OCI-LY3 (cell line): ENCODE measurements around the gene MRPL40.
A peak's percentile ranks its signal among the peaks of the same experiment; 100 is the strongest.

Experiments used
- H2AFZ ChIP-seq: fragments of 200-600, 300-600 bp; shearing (Covaris generic); 2 replicates; pipeline ENCODE4 v1.6.0; 2014; ENCODE audit warnings: antibody characterized with exemption, low read depth, low read length
- H3K27ac ChIP-seq: fragments of 200-600, 300-600 bp; sonication (generic); 2 replicates; pipeline ENCODE4 v1.5.1; 2014; ENCODE audit warnings: mild to moderate bottlenecking, low read length, moderate library complexity, mixed read lengths
- H3K27me3 ChIP-seq: fragments of 200-600, 300-600 bp; sonication (generic); 2 replicates; pipeline ENCODE4 v1.6.1; 2014; ENCODE audit warnings: low read depth, low read length, mixed read lengths
- H3K36me3 ChIP-seq: fragments of 200-600, 300-600 bp; sonication (generic); replicated peaks from 2 replicates; pipeline ENCODE3; 2014; ENCODE audit warnings: low read depth, low read length, mixed read lengths
- H3K4me1 ChIP-seq: fragments of 300-600, 200-600 bp; sonication (generic); 2 replicates; pipeline ENCODE4 v1.6.1; 2014; ENCODE audit warnings: low read length, mixed read lengths
- H3K4me2 ChIP-seq: fragments of 200-600, 300-600 bp; sonication (generic); 2 replicates; pipeline ENCODE4 v1.6.1; 2014; ENCODE audit warnings: low read length, mixed read lengths
- H3K4me3 ChIP-seq: fragments of 300-600, 200-600 bp; sonication (generic); 2 replicates; pipeline ENCODE4 v1.5.1; 2014; ENCODE audit warnings: antibody characterized with exemption, mild to moderate bottlenecking, low read length, moderate library complexity
- H3K79me2 ChIP-seq: fragments of 300-600, 200-600 bp; shearing (Covaris generic); 2 replicates; pipeline ENCODE4 v1.6.1; 2014; ENCODE audit warnings: mild to moderate bottlenecking, low read length, mixed read lengths
- H3K9ac ChIP-seq: fragments of 300-600, 200-600 bp; shearing (Covaris generic); 2 replicates; pipeline ENCODE4 v1.6.0; 2014; ENCODE audit warnings: mild to moderate bottlenecking, low read length, moderate library complexity
- H3K9me3 ChIP-seq: fragments of 200-600, 300-600 bp; shearing (Covaris generic); 2 replicates; pipeline ENCODE4 v1.6.1; 2014; ENCODE audit warnings: low read length, mixed read lengths; ENCODE audit not compliant: insufficient read depth
- H4K20me1 ChIP-seq: fragments of 200-600, 300-600 bp; sonication (generic); 2 replicates; pipeline ENCODE4 v1.6.1; 2016; ENCODE audit warnings: low read length, mixed read lengths; ENCODE audit not compliant: insufficient read depth
- EZH2phosphoT487 ChIP-seq: fragments of 200-600 bp; shearing (Covaris generic); IDR thresholded peaks from 2 replicates; pipeline ENCODE4 v1.6.1; 2018; ENCODE audit warnings: antibody characterized with exemption, mixed run types, low read depth
- TF ChIP-seq, protein P1 (sequence below): fragments of 200-600, 300-600 bp; sonication (generic); IDR thresholded peaks from 2 replicates; pipeline ENCODE4 v1.5.1; 2014; ENCODE audit warnings: antibody characterized with exemption, low read length, low read depth

The MRPL40 gene

DNA sequence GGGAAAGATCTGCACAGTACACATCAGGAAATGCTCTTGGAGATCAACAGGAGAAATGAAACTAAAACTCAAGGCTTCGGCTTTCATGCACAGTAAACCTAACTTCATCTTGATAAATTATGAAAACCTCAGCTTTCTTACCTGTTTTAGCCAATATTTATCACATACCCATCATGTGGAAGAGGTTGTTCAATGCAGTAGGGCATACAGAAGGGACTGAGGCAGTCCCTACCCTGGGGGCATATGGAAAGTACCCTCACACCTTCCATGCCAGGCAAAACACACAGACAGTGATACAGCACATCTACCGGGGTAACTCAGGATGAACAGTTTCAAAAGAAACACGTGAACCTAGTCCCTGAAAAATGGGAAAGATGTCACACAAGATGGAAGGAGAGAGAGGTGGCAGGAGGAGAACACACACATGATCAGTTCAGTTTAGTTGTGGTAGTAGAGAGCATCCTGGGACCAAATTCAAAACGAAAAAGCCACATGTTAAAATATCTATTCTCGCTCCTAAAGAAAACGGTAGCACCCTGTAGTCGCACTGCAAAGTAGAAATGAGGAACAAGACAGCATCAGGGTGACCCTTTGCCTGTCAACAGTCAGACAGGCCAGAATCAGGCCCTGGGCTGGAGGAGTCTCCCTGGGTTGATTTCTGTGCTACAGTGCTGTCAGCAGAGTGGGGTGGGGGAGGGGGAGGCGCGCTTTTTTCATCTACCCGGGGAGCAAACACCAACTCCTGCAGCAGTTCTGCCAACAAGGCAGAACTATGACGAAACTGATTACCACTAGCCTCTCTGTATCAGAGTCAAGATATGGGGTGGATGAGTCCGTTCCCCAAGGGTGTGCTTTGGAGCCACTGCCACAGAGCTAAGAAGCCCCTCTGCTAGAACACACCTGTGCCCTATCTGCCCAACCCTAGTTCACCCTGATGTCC, 2.1 kb upstream of the MRPL40 start:
- Histone ChIP-seq H3K27me3 (no peaks in the 10 kb centered on the region), H3K4me3 (peak overlapping the region; percentile 93), H3K4me1 (peaks cover 23% of the 10 kb centered on the region), H4K20me1 (peaks cover 45% of the 10 kb centered on the region), H3K9me3 (no peaks in the 10 kb centered on the region), H3K9ac (peak overlapping the region; percentile 79), H3K79me2 (peaks cover 79% of the 10 kb centered on the region), H2AFZ (no peak overlapping the region), H3K36me3 (peaks cover 16% of the 10 kb centered on the region), H3K4me2 (peak overlapping the region; percentile 99), H3K27ac (peak overlapping the region; percentile 23)
- no peak for TF ChIP-seq EZH2phosphoT487
- TF ChIP-seq, protein P1, sequence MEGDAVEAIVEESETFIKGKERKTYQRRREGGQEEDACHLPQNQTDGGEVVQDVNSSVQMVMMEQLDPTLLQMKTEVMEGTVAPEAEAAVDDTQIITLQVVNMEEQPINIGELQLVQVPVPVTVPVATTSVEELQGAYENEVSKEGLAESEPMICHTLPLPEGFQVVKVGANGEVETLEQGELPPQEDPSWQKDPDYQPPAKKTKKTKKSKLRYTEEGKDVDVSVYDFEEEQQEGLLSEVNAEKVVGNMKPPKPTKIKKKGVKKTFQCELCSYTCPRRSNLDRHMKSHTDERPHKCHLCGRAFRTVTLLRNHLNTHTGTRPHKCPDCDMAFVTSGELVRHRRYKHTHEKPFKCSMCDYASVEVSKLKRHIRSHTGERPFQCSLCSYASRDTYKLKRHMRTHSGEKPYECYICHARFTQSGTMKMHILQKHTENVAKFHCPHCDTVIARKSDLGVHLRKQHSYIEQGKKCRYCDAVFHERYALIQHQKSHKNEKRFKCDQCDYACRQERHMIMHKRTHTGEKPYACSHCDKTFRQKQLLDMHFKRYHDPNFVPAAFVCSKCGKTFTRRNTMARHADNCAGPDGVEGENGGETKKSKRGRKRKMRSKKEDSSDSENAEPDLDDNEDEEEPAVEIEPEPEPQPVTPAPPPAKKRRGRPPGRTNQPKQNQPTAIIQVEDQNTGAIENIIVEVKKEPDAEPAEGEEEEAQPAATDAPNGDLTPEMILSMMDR = no peak

DNA sequence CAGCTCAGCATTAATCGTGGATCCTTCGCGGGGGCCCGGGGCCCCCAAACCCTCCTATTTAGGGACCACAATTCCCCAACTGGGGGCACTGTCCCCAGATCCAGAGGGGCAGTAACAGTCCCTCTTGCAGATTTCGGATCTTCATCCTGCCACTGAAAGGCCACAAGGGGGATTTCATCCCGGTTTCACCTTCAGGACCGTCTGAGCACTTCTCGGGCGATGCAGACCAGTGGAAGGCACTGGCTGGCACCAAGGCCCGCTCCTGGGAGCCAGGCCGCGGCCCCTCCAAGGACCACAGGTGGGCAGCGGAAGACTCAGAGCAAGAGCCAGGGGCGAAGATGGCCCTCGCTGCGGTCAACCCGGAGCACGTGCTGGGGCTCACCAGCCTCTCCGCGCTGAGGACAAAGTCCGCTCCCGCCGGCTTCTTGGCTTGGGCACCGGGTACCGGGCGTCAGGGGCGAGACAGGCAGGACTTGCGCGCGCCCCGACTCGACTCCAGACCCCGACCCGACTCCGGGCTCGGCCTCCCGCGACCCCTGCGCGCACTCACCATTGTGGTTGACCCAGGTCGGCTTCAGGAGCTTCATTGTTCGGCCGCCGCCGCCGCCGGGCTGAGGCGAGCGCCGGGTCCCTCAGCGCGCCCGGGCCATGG, 1.3 kb upstream of the MRPL40 start:
- Histone ChIP-seq H3K4me2 (peak overlapping the region; percentile 99), H3K36me3 (peaks cover 23% of the 10 kb centered on the region), H3K9ac (peak overlapping the region; percentile 79), H3K27me3 (no peaks in the 10 kb centered on the region), H3K9me3 (no peaks in the 10 kb centered on the region), H2AFZ (no peak overlapping the region), H4K20me1 (peaks cover 43% of the 10 kb centered on the region), H3K4me1 (peaks cover 25% of the 10 kb centered on the region), H3K4me3 (peak overlapping the region; percentile 93), H3K79me2 (peaks cover 71% of the 10 kb centered on the region), H3K27ac (peak overlapping the region; percentile 23)
- TF ChIP-seq, protein P1 = no peak
- TF ChIP-seq EZH2phosphoT487 = no peak

DNA sequence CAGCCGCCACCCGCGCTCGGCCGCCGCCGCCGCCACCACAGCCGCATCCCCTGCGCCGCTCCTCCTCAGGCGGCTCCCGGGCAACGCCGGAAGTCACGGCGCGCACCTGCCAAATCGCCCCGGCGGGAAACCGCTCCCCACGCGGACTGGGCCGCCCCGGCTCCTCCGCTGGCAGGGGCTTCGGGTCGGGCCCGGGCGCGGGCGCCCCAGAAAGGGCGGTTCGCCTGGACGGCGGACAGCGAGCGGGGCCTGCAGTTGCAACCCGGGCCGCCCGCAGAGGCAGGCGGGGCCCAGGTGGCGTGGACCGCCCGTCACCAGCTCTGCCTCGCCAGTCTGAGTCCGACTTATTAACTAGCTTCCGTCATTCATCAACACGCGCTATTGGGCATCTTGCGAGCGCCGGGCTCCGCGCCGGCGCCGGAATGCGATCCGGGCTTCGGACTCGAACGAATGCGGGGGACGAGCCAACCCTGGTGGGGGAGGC, 654 bp upstream of the MRPL40 start, which contains the start of gene HIRA:
HIRA (minus strand) TSS at position 85 of the 484 bp plus-strand sequence. CDS start 257 bp downstream, outside the sequence.
- H3K4me1 ChIP-seq = peaks cover 25% of the 10 kb centered on the region
- TF ChIP-seq, protein P1 = no peak
- TF ChIP-seq EZH2phosphoT487 = no peak
- peaks cover 23% of the 10 kb centered on the region for H3K36me3 ChIP-seq
- H3K4me2 ChIP-seq = peak within 1 kb of the TSS; percentile 99
- H3K4me3 ChIP-seq = peak within 1 kb of the TSS; percentile 93
- H3K9ac ChIP-seq = peak within 1 kb of the TSS; percentile 99
- H4K20me1 ChIP-seq = peaks cover 36% of the 10 kb centered on the region
- peak within 1 kb of the TSS; percentile 90 for H3K27ac ChIP-seq
- peaks cover 64% of the 10 kb centered on the region for H3K79me2 ChIP-seq
- H3K9me3 ChIP-seq = no peaks in the 10 kb centered on the region
- H2AFZ ChIP-seq = peak within 1 kb of the TSS; percentile 64
- H3K27me3 ChIP-seq = no peaks in the 10 kb centered on the region

DNA sequence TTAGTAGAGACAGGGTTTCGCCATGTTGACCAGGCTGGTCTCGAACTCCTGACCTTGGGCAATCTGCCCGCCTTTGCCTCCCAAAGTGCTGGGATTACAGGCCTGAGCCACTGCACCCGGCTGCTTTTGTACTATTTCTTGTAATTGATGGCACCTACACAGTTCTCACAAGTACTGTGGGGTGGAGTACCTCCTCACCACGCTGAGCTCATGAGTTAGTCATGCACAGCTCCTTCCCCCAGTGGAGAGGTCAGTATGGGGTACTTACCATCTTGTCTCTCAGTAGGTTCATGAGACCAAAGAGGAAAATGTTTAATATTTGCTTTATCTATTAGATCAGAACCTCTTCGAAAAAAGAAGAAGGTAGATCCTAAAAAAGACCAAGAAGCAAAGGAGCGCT, 2.1 kb downstream of the MRPL40 start:
- Histone ChIP-seq H3K27ac (no peak overlapping the region), H3K27me3 (no peaks in the 10 kb centered on the region), H3K36me3 (peaks cover 24% of the 10 kb centered on the region), H3K4me1 (peaks cover 25% of the 10 kb centered on the region), H3K9me3 (no peaks in the 10 kb centered on the region), H3K9ac (no peak overlapping the region), H4K20me1 (peaks cover 15% of the 10 kb centered on the region), H3K79me2 (peaks cover 40% of the 10 kb centered on the region), H3K4me3 (no peak overlapping the region), H2AFZ (no peak overlapping the region), H3K4me2 (no peak overlapping the region)
- TF ChIP-seq, protein P1 = no peak
